ENCODE results near the gene GSTO2. TPM values are rescaled to one million over a fixed set of nuclear protein-coding genes. Genes with fewer than 3 reads are reported as not detected.

Gene GSTO2
- total and polyA plus RNA-seq, 2 experiments from 2014 or later: 30.7 to 49.8 TPM

DNA sequence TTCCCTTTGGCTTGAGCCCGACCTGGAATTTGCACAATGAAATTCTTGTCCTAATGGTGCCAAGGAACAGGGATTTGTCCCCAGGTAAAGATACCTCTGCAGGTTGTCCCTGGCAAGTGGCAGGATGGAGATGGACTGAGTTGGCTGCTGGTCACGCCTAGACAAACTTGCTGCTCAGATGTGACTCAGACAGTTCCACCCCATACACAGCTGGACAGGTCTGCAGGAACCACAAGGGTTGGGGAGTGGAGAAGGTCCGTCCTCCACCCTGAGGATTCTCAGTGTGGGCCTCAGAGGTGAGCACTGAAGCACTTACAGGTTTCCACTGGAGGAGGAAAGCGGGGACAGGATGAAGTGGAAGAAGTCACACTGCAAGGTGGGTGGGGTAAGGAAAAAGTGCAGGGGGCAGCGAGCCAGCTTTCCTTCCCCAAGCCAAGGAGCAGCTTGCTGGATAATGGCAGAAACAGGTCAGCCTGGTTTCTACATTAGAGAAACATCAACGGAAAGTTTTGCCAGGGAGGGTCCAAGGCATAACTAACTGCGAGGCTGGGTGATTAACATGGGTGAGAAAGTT lies 48.8 kb downstream of the GSTO2 start:
- Histone ChIP-seq H4K20me1 (replicated peaks; ENCODE audit: insufficient read depth) (peaks cover 23% of the 10 kb centered on the region; the same call in 1 of the 2 replicates), H3K79me2 (replicated peaks; ENCODE audit: insufficient read depth) (peaks cover 65% of the 10 kb centered on the region), H3K4me2 (peak overlapping the region; percentile 46), H3K9me2 (ENCODE audit: insufficient read depth) (no peaks in the 10 kb centered on the region), H2AFZ (no peak overlapping the region), H3K36me3 (ENCODE audit: insufficient read depth) (no peaks in the 10 kb centered on the region), H3K27me3 (ENCODE audit: insufficient read depth) (no peaks in the 10 kb centered on the region), H3K4me3 (no peak overlapping the region), H3F3A (replicated peaks; ENCODE audit: low read depth) (no peaks in the 10 kb centered on the region), H3K27ac (ENCODE audit: low read depth) (peak overlapping the region; percentile 57; the same call in 1 of the 2 replicates), H3K4me1 (ENCODE audit: insufficient read depth) (peaks cover 49% of the 10 kb centered on the region)
- no peak for TF ChIP-seq ZNF331 (CRISPR knock-in tag; IDR thresholded peaks at IDR 0.05; ENCODE audit: low read depth)
- TF ChIP-seq CREB1 (CRISPR knock-in tag; IDR thresholded peaks at IDR 0.05; ENCODE audit: low read depth): no peak
- TF ChIP-seq, protein P1, sequence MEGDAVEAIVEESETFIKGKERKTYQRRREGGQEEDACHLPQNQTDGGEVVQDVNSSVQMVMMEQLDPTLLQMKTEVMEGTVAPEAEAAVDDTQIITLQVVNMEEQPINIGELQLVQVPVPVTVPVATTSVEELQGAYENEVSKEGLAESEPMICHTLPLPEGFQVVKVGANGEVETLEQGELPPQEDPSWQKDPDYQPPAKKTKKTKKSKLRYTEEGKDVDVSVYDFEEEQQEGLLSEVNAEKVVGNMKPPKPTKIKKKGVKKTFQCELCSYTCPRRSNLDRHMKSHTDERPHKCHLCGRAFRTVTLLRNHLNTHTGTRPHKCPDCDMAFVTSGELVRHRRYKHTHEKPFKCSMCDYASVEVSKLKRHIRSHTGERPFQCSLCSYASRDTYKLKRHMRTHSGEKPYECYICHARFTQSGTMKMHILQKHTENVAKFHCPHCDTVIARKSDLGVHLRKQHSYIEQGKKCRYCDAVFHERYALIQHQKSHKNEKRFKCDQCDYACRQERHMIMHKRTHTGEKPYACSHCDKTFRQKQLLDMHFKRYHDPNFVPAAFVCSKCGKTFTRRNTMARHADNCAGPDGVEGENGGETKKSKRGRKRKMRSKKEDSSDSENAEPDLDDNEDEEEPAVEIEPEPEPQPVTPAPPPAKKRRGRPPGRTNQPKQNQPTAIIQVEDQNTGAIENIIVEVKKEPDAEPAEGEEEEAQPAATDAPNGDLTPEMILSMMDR (conservative IDR thresholded peaks at IDR 0.05; ENCODE audit: low read depth in 2 of 2): peak in 1 of 2 experiments; percentile 25; a peak in 1 of 4 replicates
- no peaks in the 10 kb centered on the region; the same call in 2 of the 3 replicates for H3K9me3 Mint-ChIP-seq
- H3K27ac Mint-ChIP-seq: no peak overlapping the region
- H3K36me3 Mint-ChIP-seq (ENCODE audit: low read depth): peaks cover 43% of the 10 kb centered on the region
- ATAC-seq (no peak), DNase-seq (ENCODE audit: low spot score) (no peak)
- peaks cover 53% of the 10 kb centered on the region for H3K4me1 Mint-ChIP-seq
- peaks cover 17% of the 10 kb centered on the region for H3K27me3 Mint-ChIP-seq (ENCODE audit: insufficient read depth, low read depth, poor library complexity)
- no peak overlapping the region; the same call in 2 of the 3 replicates for H3K4me3 Mint-ChIP-seq

DNA sequence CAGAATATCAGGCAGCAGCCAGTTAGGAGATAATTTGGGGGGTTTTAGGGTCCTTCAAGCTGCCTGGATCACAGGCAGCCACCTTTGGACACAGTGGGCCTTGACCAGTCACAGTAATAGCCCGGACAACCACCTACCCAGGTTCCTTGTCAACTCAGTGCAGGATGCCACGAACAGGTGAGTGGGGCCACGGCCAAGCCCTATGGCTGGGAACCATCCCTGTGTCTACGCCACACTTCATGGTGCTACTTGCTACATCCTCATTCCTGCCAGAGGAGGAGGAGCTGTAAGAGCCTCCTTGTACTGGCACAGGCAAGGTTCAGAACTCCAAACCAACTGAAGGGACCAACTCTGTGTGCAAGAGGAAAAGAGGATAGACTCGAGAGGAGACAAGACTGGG lies 49.3 kb downstream of the GSTO2 start:
- Histone ChIP-seq H3K4me2 (no peak overlapping the region), H3K36me3 (ENCODE audit: insufficient read depth) (no peaks in the 10 kb centered on the region), H3K79me2 (replicated peaks; ENCODE audit: insufficient read depth) (peaks cover 69% of the 10 kb centered on the region), H4K20me1 (replicated peaks; ENCODE audit: insufficient read depth) (peaks cover 23% of the 10 kb centered on the region; the same call in 1 of the 2 replicates), H3K27ac (ENCODE audit: low read depth) (no peak overlapping the region), H2AFZ (no peak overlapping the region), H3K9me2 (ENCODE audit: insufficient read depth) (no peaks in the 10 kb centered on the region), H3K27me3 (ENCODE audit: insufficient read depth) (no peaks in the 10 kb centered on the region), H3F3A (replicated peaks; ENCODE audit: low read depth) (no peaks in the 10 kb centered on the region), H3K4me3 (no peak overlapping the region), H3K4me1 (ENCODE audit: insufficient read depth) (peaks cover 54% of the 10 kb centered on the region)
- peaks cover 58% of the 10 kb centered on the region for H3K4me1 Mint-ChIP-seq
- TF ChIP-seq, protein P1 (conservative IDR thresholded peaks at IDR 0.05; ENCODE audit: low read depth in 2 of 2): no peak
- H3K9me3 Mint-ChIP-seq: no peaks in the 10 kb centered on the region; the same call in 2 of the 3 replicates
- H3K4me3 Mint-ChIP-seq: no peak overlapping the region; the same call in 2 of the 3 replicates
- H3K36me3 Mint-ChIP-seq (ENCODE audit: low read depth): peaks cover 38% of the 10 kb centered on the region
- DNase-seq (ENCODE audit: low spot score) (no peak), ATAC-seq (no peak)
- H3K27me3 Mint-ChIP-seq (ENCODE audit: insufficient read depth, low read depth, poor library complexity): peaks cover 17% of the 10 kb centered on the region
- H3K27ac Mint-ChIP-seq: no peak overlapping the region
